Measurements from ENCODE around the gene CRYBA1.

DNA sequence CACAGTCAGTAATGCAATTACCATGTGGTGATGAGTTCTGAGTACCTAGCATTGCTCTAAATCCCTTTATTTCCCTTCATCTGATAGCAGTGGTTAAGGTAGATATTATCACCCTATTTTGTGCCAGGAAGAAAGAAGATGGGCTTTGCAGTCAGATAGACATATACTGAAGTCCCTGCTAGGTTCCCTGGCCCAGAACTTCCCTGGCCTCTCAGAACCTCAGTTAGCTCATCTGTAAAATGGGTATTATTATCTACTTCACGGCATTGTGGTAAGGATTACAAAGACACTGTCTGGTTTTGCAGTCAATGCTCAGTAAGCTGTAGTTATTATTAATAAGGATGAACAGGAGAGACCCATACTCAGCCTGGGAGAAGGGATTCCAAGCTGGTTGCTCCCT, 4.6 kb upstream of the CRYBA1 start:
- TF ChIP-seq YY1 (IDR thresholded peaks at IDR 0.05; ENCODE audit: insufficient read depth, insufficient read length), result no peak
- no peak for TF ChIP-seq ZNF274 (IDR thresholded peaks at IDR 0.05; ENCODE audit: low read depth, low read length)

Data from NT2/D1 (cell line).